GM12878 (cell line): ENCODE measurements around the gene TBC1D24. TPM values are rescaled to one million over a fixed set of nuclear protein-coding genes. Genes with fewer than 3 reads are reported as not detected.

ENCODE experiments used
- ATAC-seq: fragments of 200-7000 bp; cut with Tn5 transposase; 3 replicates; pipeline ENCODE4 v1.9.1; 2020; ENCODE audit warnings: mild to moderate bottlenecking, moderate library complexity
- BruUV-seq: library from RNA; stranded (reverse); fragments of 400-500 nt; replicated peaks from 2 replicates; lab custom pipeline; 2021; lab: Mats Ljungman, UMichigan
- CTCF ChIA-PET: fragments of 300-600 bp; sonication (Branson Sonifier 250); formaldehyde crosslinking; extraction: SDS; loops from one replicate; lab custom pipeline; 2021; ENCODE audit warnings: inconsistent platforms; lab: Yijun Ruan, JAX
- POLR2A ChIA-PET: fragments of 350-600 bp; formaldehyde crosslinking; extraction: SDS; loops from one replicate; lab custom pipeline; 2021; ENCODE audit warnings: inconsistent platforms; lab: Charles Lee
- RAD21 ChIA-PET: fragments of 300-600 bp; sonication (Branson Sonifier 250); formaldehyde crosslinking; loops from one replicate; lab custom pipeline; 2023; ENCODE audit warnings: antibody characterized with exemption; ENCODE audit not compliant: unreplicated experiment; lab: Charles Lee
- SMC1A ChIA-PET: fragments of 300-600 bp; sonication (Branson Sonifier 250); formaldehyde crosslinking; loops from one replicate; lab custom pipeline; 2023; ENCODE audit not compliant: unreplicated experiment, uncharacterized antibody; lab: Charles Lee
- DNase-seq: peaks from one replicate; pipeline ENCODE4 v3.0.0-alpha.2; 2011; ENCODE audit warnings: low read depth, low spot score
- FAIRE-seq: peaks from 3 replicates; lab custom pipeline; 2011; peaks lifted over from hg19 to GRCh38; lab: Jason Lieb, UNC
- H2AFZ ChIP-seq: 2 replicates; pipeline ENCODE4 v1.6.0; 2011; ENCODE audit warnings: low read depth, low read length, control low read depth; ENCODE audit not compliant: control insufficient read depth
- H3K27ac ChIP-seq: 2 replicates; pipeline ENCODE4 v1.5.1; 2011; ENCODE audit warnings: control low read depth; ENCODE audit not compliant: control insufficient read depth, insufficient read depth
- H3K27me3 ChIP-seq, 2 experiments: replicated peaks in 1 of 2; 2 replicates each; pipeline versions ENCODE4 v1.6.0 to v1.6.1; 2011; ENCODE audit warnings: low read length in 1 of 2; ENCODE audit not compliant: control insufficient read depth in 2 of 2, insufficient read depth in 2 of 2
- H3K36me3 ChIP-seq, 2 experiments: 2 replicates each; pipeline ENCODE4 v1.5.1; 2011; ENCODE audit warnings: low read length in 1 of 2; ENCODE audit not compliant: control insufficient read depth in 2 of 2, insufficient read depth in 2 of 2
- H3K4me1 ChIP-seq: 2 replicates; pipeline ENCODE4 v1.6.1; 2011; ENCODE audit warnings: mild to moderate bottlenecking, low read length, moderate library complexity, mixed read lengths; ENCODE audit not compliant: control insufficient read depth, insufficient read depth
- H3K4me2 ChIP-seq: 2 replicates; pipeline ENCODE4 v1.6.0; 2011; ENCODE audit warnings: control low read depth; ENCODE audit not compliant: control insufficient read depth, insufficient read depth
- H3K4me3 ChIP-seq: fragments of 200-600 bp; sonication (generic); 2 replicates; pipeline ENCODE4 v1.5.1; 2016
- H3K79me2 ChIP-seq: 2 replicates; pipeline ENCODE4 v1.6.0; 2011; ENCODE audit warnings: low read length; ENCODE audit not compliant: control insufficient read depth, insufficient read depth
- H3K9ac ChIP-seq: 2 replicates; pipeline ENCODE4 v1.8.0; 2011; ENCODE audit warnings: low read length, control low read depth, mixed read lengths; ENCODE audit not compliant: control insufficient read depth, insufficient read depth
- H3K9me3 ChIP-seq: replicated peaks from 3 replicates; pipeline ENCODE4 v1.5.1; 2011; ENCODE audit warnings: mild to moderate bottlenecking, low read length; ENCODE audit not compliant: control insufficient read depth, insufficient read depth
- H4K20me1 ChIP-seq: 2 replicates; pipeline ENCODE4 v1.6.0; 2011; ENCODE audit not compliant: control insufficient read depth, insufficient read depth
- ATF7 ChIP-seq: fragments of 450-650 bp; IDR thresholded peaks from 2 replicates; pipeline ENCODE4 v1.6.1; 2016; ENCODE audit warnings: low read depth, mild to moderate bottlenecking
- BHLHE40 ChIP-seq, 2 experiments: fragments of 450-650 bp in 1 of 2; IDR thresholded peaks; 2 replicates each; pipeline ENCODE4 v1.6.1; 2011 to 2017; ENCODE audit warnings: low read depth in 2 of 2, borderline replicate concordance in 1 of 2, improper control_type of control experiment in 1 of 2, low read length in 1 of 2, mild to moderate bottlenecking in 1 of 2
- ESRRA ChIP-seq: IDR thresholded peaks from 2 replicates; pipeline ENCODE4 v1.6.1; 2012; ENCODE audit warnings: mild to moderate bottlenecking, low read length, improper control_type of control experiment
- FOXM1 ChIP-seq: IDR thresholded peaks from 2 replicates; pipeline ENCODE4 v1.6.1; 2012; ENCODE audit warnings: low read depth, mild to moderate bottlenecking, inconsistent platforms, low read length, moderate library complexity
- HDGF ChIP-seq: fragments of 450-650 bp; IDR thresholded peaks from 2 replicates; pipeline ENCODE4 v1.6.1; 2016; ENCODE audit warnings: antibody characterized with exemption
- IKZF2 ChIP-seq, 2 experiments: fragments of 450-650 bp; IDR thresholded peaks; 2 replicates each; pipeline ENCODE4 v1.6.1; 2017; ENCODE audit warnings: mild to moderate bottlenecking in 2 of 2, moderate library complexity in 2 of 2
- MYB ChIP-seq: fragments of 150-350 bp; IDR thresholded peaks from 2 replicates; pipeline ENCODE4 v1.6.1; 2014; ENCODE audit warnings: mild to moderate bottlenecking, low read depth, low read length, borderline replicate concordance
- NR2C2 ChIP-seq: IDR thresholded peaks from 2 replicates; pipeline ENCODE4 v1.6.1; 2011; ENCODE audit warnings: borderline replicate concordance, low read depth; ENCODE audit not compliant: control insufficient read depth, insufficient read length
- PML ChIP-seq: IDR thresholded peaks from 2 replicates; pipeline ENCODE4 v1.6.1; 2012; ENCODE audit warnings: low read length, inconsistent platforms
- SMAD5 ChIP-seq: IDR thresholded peaks from 2 replicates; pipeline ENCODE4 v1.6.1; 2016; ENCODE audit warnings: antibody characterized with exemption, low read depth
- SPI1 ChIP-seq: IDR thresholded peaks from 2 replicates; pipeline ENCODE4 v1.6.1; 2011; ENCODE audit warnings: low read depth, mild to moderate bottlenecking, low read length, moderate library complexity, borderline replicate concordance; ENCODE audit not compliant: insufficient read depth
- SREBF1 ChIP-seq: IDR thresholded peaks from 2 replicates; pipeline ENCODE4 v1.6.1; 2012; ENCODE audit warnings: mild to moderate bottlenecking, low read length
- TCF3 ChIP-seq: IDR thresholded peaks from 2 replicates; pipeline ENCODE4 v1.6.1; 2012; ENCODE audit warnings: low read depth, mild to moderate bottlenecking, low read length, borderline replicate concordance; ENCODE audit not compliant: insufficient read depth
- WRNIP1 ChIP-seq: IDR thresholded peaks from 2 replicates; pipeline ENCODE4 v1.6.1; 2011; ENCODE audit warnings: low read depth, low read length, improper control_type of control experiment, borderline replicate concordance
- WGBS: methylation state at CpG from one replicate; pipeline ENCODE4 v1.1.6; 2016; ENCODE audit warnings: low lambda C conversion rate; ENCODE audit not compliant: insufficient replicate concordance, insufficient coverage; ENCODE audit errors: missing lambda C conversion rate; 5-methylcytosine and 5-hydroxymethylcytosine counted together
- in situ Hi-C: fragments of 300-500 bp; cut with MboI; formaldehyde crosslinking; loops from 9 replicates; pipeline ENCODE4 v1.14.3; 2018; ENCODE audit warnings: mixed read lengths
- intact Hi-C: fragments of 100-400 bp; cut with micrococcal nuclease; formaldehyde crosslinking; loops from one replicate; pipeline ENCODE4 v1.14.2; 2022; ENCODE audit not compliant: unreplicated experiment
- polyA plus RNA-seq, 11 experiments: library from polyadenylated mRNA; depleted of rRNA in 4 of 11; unstranded in 6 of 11; stranded (reverse) in 5 of 11; fragments of >200 nt; fragmentation: Nextera tagmentation in 4 of 11; fragmentation: Illumina TruSeq in 1 of 11; extraction: Ambion mirVana in 4 of 11; extraction: Trizol in 1 of 11; gene quantifications; 1 replicate in 1 of 11; 2 replicates in 10 of 11; pipeline versions ENCODE4 v1.2.1 to v1.2.3, GENCODE V29; 2011 to 2016; ENCODE audit warnings: inconsistent platforms in 2 of 11, missing spikeins in 2 of 11, low read depth in 1 of 11
- total RNA-seq, 4 experiments: library from RNA; depleted of rRNA in 3 of 4; stranded (reverse); fragments of >200 nt in 3 of 4; fragmentation: Illumina TruSeq in 1 of 4; extraction: Trizol in 1 of 4; gene quantifications; 2 replicates each; pipeline versions ENCODE4 v1.2.1 to v1.2.3, GENCODE V29; 2013 to 2021
- TF ChIP-seq, protein P1 (sequence below): fragments of 450-650 bp; IDR thresholded peaks from 2 replicates; pipeline ENCODE4 v1.6.1; 2017; ENCODE audit warnings: antibody characterized with exemption, mild to moderate bottlenecking, moderate library complexity
- TF ChIP-seq, protein P2 (sequence below): IDR thresholded peaks from 2 replicates; pipeline ENCODE4 v1.6.1; 2012; ENCODE audit warnings: improper control_type of control experiment, low read depth, low read length; ENCODE audit not compliant: insufficient replicate concordance

The TBC1D24 gene
- total and polyA plus RNA-seq, 10 of the 15 experiments (the other 5 are each of a cell fraction or from before 2014, with no cell fraction given), result 1.1 to 9.6 (median 4.5) TPM

DNA sequence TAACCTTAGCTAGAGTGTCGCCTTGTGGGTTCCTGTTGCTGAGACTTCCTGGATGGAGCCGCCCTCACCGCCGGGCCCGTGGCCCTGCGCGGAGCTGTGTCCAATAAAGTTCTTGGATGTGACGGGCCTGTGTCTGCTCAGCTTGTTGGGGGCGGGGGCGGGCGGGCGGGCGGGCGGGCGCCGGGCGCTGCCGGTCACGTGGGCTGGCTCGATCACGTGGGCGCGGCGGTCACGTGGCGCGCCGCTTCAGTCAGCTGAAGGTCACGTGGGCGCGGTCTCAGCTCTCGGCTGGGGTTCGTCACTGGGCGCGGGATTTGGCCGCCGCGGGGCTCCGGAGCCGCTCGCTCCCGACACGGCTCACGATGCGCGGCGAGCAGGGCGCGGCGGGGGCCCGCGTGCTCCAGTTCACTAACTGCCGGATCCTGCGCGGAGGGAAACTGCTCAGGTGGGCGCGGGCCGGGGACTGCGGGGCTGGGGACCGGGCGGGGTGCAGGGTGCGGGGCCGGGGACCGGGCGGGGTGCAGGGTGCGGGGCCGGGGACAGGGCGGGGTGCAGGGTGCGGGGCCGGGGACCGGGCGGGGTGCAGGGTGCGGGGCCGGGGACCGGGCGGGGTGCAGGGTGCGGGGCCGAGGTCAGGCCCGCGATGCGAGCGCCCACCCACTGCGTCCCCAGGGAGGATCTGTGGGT lies 45.3 kb downstream of the TBC1D24 start, which contains the start of gene AMDHD2:
AMDHD2 (plus strand) TSS at position 275 of the 687 bp plus-strand sequence; CDS start at position 363, 88 bp downstream.
- ChIA-PET POLR2A (interaction anchor here (0.8 to 1.1 kb wide), 2 partner anchors 11 kb away, joined by 3 to 4 read pairs; partner anchors contain the start of gene CEMP1), SMC1A (interaction anchor here (0.6 to 0.7 kb wide), 2 partner anchors 61 to 404 kb away, joined by 3 read pairs; partner anchors contain the start of gene TEDC2), CTCF (interaction anchor here (1.1 kb wide), 1 partner anchor 90 kb away, joined by 4 read pairs; no protein-coding TSS in a partner anchor), RAD21 (no interaction called here)
- H3K36me3 ChIP-seq, result peaks cover 11 to 18% of the 10 kb centered on the region in 2 experiments; a peak in 3 of 4 replicates
- H2AFZ ChIP-seq, result no peak within 1 kb of the TSS
- WGBS, result 2% methylated on average over 8 of the region's 83 CpGs
- BruUV-seq, result no TSS peak
- ATAC-seq (peak; percentile 76), DNase-seq (peak; percentile 34), FAIRE-seq (peak; percentile 71)
- H3K27me3 ChIP-seq, result no peaks in the 10 kb centered on the region
- peak within 1 kb of the TSS; percentile 39; the same call in 1 of the 2 replicates for H3K27ac ChIP-seq
- intact Hi-C loops (no loop called here), in situ Hi-C loops (no loop called here)
- peak within 1 kb of the TSS; percentile 74 for H3K9ac ChIP-seq
- H4K20me1 ChIP-seq, result peaks cover 5% of the 10 kb centered on the region
- H3K79me2 ChIP-seq, result peaks cover 50% of the 10 kb centered on the region
- peaks cover 17% of the 10 kb centered on the region for H3K4me1 ChIP-seq
- H3K4me3 ChIP-seq, result peak within 1 kb of the TSS; percentile 71; the same call in 1 of the 2 replicates
- no peaks in the 10 kb centered on the region for H3K9me3 ChIP-seq
- peak within 1 kb of the TSS; percentile 92 for H3K4me2 ChIP-seq
- TF ChIP-seq FOXM1, result no peak
- TF ChIP-seq ATF7, result no peak
- no peak for TF ChIP-seq PML
- 0 out of 2 replicates have a peak, but pooled peaks have one; percentile 46 for TF ChIP-seq TCF3
- TF ChIP-seq HDGF, result no peak
- no peak for TF ChIP-seq NR2C2
- no peak for TF ChIP-seq MYB
- no peak for TF ChIP-seq WRNIP1
- TF ChIP-seq, protein P1, sequence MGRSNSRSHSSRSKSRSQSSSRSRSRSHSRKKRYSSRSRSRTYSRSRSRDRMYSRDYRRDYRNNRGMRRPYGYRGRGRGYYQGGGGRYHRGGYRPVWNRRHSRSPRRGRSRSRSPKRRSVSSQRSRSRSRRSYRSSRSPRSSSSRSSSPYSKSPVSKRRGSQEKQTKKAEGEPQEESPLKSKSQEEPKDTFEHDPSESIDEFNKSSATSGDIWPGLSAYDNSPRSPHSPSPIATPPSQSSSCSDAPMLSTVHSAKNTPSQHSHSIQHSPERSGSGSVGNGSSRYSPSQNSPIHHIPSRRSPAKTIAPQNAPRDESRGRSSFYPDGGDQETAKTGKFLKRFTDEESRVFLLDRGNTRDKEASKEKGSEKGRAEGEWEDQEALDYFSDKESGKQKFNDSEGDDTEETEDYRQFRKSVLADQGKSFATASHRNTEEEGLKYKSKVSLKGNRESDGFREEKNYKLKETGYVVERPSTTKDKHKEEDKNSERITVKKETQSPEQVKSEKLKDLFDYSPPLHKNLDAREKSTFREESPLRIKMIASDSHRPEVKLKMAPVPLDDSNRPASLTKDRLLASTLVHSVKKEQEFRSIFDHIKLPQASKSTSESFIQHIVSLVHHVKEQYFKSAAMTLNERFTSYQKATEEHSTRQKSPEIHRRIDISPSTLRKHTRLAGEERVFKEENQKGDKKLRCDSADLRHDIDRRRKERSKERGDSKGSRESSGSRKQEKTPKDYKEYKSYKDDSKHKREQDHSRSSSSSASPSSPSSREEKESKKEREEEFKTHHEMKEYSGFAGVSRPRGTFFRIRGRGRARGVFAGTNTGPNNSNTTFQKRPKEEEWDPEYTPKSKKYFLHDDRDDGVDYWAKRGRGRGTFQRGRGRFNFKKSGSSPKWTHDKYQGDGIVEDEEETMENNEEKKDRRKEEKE, result no peak
- peak; percentile 92 to 98 for TF ChIP-seq BHLHE40 (IDR thresholded peaks at IDR 0.05; ENCODE audit: borderline replicate concordance in 1 of 2, low read depth in 2 of 2, low read length in 1 of 2)
- TF ChIP-seq SMAD5, result no peak
- TF ChIP-seq IKZF2 (IDR thresholded peaks at IDR 0.05), result no peak
- no peak for TF ChIP-seq ESRRA
- TF ChIP-seq SPI1, result no peak
- TF ChIP-seq, protein P2, sequence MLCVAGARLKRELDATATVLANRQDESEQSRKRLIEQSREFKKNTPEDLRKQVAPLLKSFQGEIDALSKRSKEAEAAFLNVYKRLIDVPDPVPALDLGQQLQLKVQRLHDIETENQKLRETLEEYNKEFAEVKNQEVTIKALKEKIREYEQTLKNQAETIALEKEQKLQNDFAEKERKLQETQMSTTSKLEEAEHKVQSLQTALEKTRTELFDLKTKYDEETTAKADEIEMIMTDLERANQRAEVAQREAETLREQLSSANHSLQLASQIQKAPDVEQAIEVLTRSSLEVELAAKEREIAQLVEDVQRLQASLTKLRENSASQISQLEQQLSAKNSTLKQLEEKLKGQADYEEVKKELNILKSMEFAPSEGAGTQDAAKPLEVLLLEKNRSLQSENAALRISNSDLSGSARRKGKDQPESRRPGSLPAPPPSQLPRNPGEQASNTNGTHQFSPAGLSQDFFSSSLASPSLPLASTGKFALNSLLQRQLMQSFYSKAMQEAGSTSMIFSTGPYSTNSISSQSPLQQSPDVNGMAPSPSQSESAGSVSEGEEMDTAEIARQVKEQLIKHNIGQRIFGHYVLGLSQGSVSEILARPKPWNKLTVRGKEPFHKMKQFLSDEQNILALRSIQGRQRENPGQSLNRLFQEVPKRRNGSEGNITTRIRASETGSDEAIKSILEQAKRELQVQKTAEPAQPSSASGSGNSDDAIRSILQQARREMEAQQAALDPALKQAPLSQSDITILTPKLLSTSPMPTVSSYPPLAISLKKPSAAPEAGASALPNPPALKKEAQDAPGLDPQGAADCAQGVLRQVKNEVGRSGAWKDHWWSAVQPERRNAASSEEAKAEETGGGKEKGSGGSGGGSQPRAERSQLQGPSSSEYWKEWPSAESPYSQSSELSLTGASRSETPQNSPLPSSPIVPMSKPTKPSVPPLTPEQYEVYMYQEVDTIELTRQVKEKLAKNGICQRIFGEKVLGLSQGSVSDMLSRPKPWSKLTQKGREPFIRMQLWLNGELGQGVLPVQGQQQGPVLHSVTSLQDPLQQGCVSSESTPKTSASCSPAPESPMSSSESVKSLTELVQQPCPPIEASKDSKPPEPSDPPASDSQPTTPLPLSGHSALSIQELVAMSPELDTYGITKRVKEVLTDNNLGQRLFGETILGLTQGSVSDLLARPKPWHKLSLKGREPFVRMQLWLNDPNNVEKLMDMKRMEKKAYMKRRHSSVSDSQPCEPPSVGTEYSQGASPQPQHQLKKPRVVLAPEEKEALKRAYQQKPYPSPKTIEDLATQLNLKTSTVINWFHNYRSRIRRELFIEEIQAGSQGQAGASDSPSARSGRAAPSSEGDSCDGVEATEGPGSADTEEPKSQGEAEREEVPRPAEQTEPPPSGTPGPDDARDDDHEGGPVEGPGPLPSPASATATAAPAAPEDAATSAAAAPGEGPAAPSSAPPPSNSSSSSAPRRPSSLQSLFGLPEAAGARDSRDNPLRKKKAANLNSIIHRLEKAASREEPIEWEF, result no peak
- no peak for TF ChIP-seq SREBF1
